IMR-90 (cell line): ENCODE measurements around the gene ABHD5. TPM values are rescaled to one million over a fixed set of nuclear protein-coding genes. Genes with fewer than 3 reads are reported as not detected.

Experiments used
- ATAC-seq: fragments of 200-7000 bp; cut with Tn5 transposase; 2 replicates; pipeline ENCODE4 v1.9.1; 2020; ENCODE audit warnings: low read depth, mild to moderate bottlenecking, moderate library complexity
- BruUV-seq: library from RNA; stranded (reverse); fragments of 400-500 nt; replicated peaks from 2 replicates; lab custom pipeline; 2021; lab: Mats Ljungman, UMichigan
- CTCF ChIA-PET: fragments of 300-600 bp; formaldehyde crosslinking; extraction: SDS; loops from one replicate; lab custom pipeline; 2021; ENCODE audit warnings: antibody characterized with exemption; lab: Yijun Ruan, JAX
- POLR2A ChIA-PET: fragments of 300-600 bp; sonication (Branson Sonifier 250); formaldehyde crosslinking; loops from one replicate; lab custom pipeline; 2022; ENCODE audit warnings: antibody characterized with exemption; ENCODE audit not compliant: unreplicated experiment; lab: Charles Lee
- DNase-seq: peaks from one replicate; pipeline ENCODE4 v3.0.0; 2013
- H2AFZ ChIP-seq: replicated peaks from 2 replicates; pipeline ENCODE3; 2013; ENCODE audit warnings: low read length, mild to moderate bottlenecking; ENCODE audit not compliant: poor library complexity
- H2AK5ac ChIP-seq: 2 replicates; pipeline ENCODE4 v1.6.1; 2013; ENCODE audit warnings: low read depth, low read length, inconsistent platforms
- H2AK9ac ChIP-seq: replicated peaks from 2 replicates; pipeline ENCODE3; 2013; ENCODE audit warnings: mild to moderate bottlenecking, low read depth, low read length, moderate library complexity; ENCODE audit not compliant: poor library complexity
- H2BK120ac ChIP-seq: 2 replicates; pipeline ENCODE4 v1.6.1; 2013; ENCODE audit warnings: low read depth, low read length, inconsistent platforms
- H2BK15ac ChIP-seq: 3 replicates; pipeline ENCODE4 v1.6.1; 2013; ENCODE audit warnings: low read depth, low read length, inconsistent platforms
- H2BK20ac ChIP-seq: 2 replicates; pipeline ENCODE4 v1.6.1; 2013; ENCODE audit warnings: low read depth, mild to moderate bottlenecking, inconsistent platforms, low read length, moderate library complexity
- H2BK5ac ChIP-seq: 2 replicates; pipeline ENCODE4 v1.6.1; 2013; ENCODE audit warnings: mild to moderate bottlenecking, low read depth, low read length, inconsistent platforms; ENCODE audit not compliant: poor library complexity, severe bottlenecking
- H3K14ac ChIP-seq: replicated peaks from 2 replicates; pipeline ENCODE4 v1.6.1; 2013; ENCODE audit warnings: low read depth, low read length, inconsistent platforms
- H3K18ac ChIP-seq: 2 replicates; pipeline ENCODE4 v1.6.1; 2013; ENCODE audit warnings: low read depth, low read length, control low read depth
- H3K23ac ChIP-seq: 2 replicates; pipeline ENCODE4 v1.6.1; 2013; ENCODE audit warnings: low read depth, low read length, inconsistent platforms
- H3K27ac ChIP-seq: 2 replicates; pipeline ENCODE4 v1.5.1; 2013; ENCODE audit warnings: mild to moderate bottlenecking, control low read depth, low read length; ENCODE audit not compliant: insufficient read depth
- H3K27me3 ChIP-seq: 2 replicates; pipeline ENCODE4 v1.6.1; 2013; ENCODE audit warnings: low read length; ENCODE audit not compliant: control insufficient read depth, insufficient read depth
- H3K36me3 ChIP-seq: 2 replicates; pipeline ENCODE4 v1.6.1; 2013; ENCODE audit warnings: low read length, mixed read lengths; ENCODE audit not compliant: control insufficient read depth, insufficient read depth
- H3K4ac ChIP-seq: 2 replicates; pipeline ENCODE4 v1.6.1; 2013; ENCODE audit warnings: low read depth, low read length, inconsistent platforms
- H3K4me1 ChIP-seq: 2 replicates; pipeline ENCODE4 v1.6.1; 2013; ENCODE audit warnings: low read length, mixed read lengths; ENCODE audit not compliant: control insufficient read depth, insufficient read depth
- H3K4me2 ChIP-seq: 2 replicates; pipeline ENCODE4 v1.6.1; 2013; ENCODE audit warnings: low read depth, mild to moderate bottlenecking, control low read depth, low read length, moderate library complexity
- H3K4me3 ChIP-seq: 2 replicates; pipeline ENCODE4 v1.5.1; 2013; ENCODE audit warnings: low read depth, mild to moderate bottlenecking, control low read depth, low read length, moderate library complexity; ENCODE audit not compliant: insufficient read depth
- H3K56ac ChIP-seq: 2 replicates; pipeline ENCODE4 v1.6.1; 2013; ENCODE audit warnings: low read length, inconsistent platforms; ENCODE audit not compliant: insufficient read depth; ENCODE audit errors: extremely low read depth
- H3K79me1 ChIP-seq, 2 experiments: 2 replicates each; pipeline ENCODE4 v1.6.1; 2013; ENCODE audit warnings: low read length in 2 of 2, inconsistent platforms in 1 of 2, low read depth in 1 of 2
- H3K9ac ChIP-seq: 2 replicates; pipeline ENCODE4 v1.6.1; 2013; ENCODE audit warnings: low read depth, low read length, control low read depth
- H3K9me1 ChIP-seq: 2 replicates; pipeline ENCODE4 v1.6.1; 2013; ENCODE audit warnings: low read length, inconsistent platforms; ENCODE audit not compliant: insufficient read depth
- H3K9me3 ChIP-seq: 2 replicates; pipeline ENCODE4 v1.6.1; 2013; ENCODE audit warnings: low read length; ENCODE audit not compliant: control insufficient read depth, insufficient read depth
- H4K20me1 ChIP-seq: 2 replicates; pipeline ENCODE4 v1.6.1; 2013; ENCODE audit warnings: low read length, inconsistent platforms; ENCODE audit not compliant: insufficient read depth
- H4K5ac ChIP-seq: 2 replicates; pipeline ENCODE4 v1.6.1; 2013; ENCODE audit warnings: mild to moderate bottlenecking, low read depth, low read length, control low read depth
- H4K8ac ChIP-seq, 2 experiments: 2 replicates each; pipeline ENCODE4 v1.6.1; 2013; ENCODE audit warnings: low read depth in 2 of 2, low read length in 2 of 2, control low read depth in 1 of 2, inconsistent platforms in 1 of 2
- H4K91ac ChIP-seq: 2 replicates; pipeline ENCODE4 v1.6.1; 2013; ENCODE audit warnings: low read depth, low read length, inconsistent platforms; ENCODE audit not compliant: insufficient read depth
- BHLHE40 ChIP-seq: fragments of 150-350 bp; IDR thresholded peaks from 2 replicates; pipeline ENCODE4 v1.6.1; 2016; ENCODE audit warnings: mild to moderate bottlenecking, low read depth, low read length
- CEBPB ChIP-seq: IDR thresholded peaks from 2 replicates; pipeline ENCODE4 v1.6.1; 2012; ENCODE audit warnings: low read depth, low read length, improper control_type of control experiment
- CHD1 ChIP-seq: IDR thresholded peaks from 2 replicates; pipeline ENCODE4 v1.6.1; 2012; ENCODE audit warnings: low read depth, low read length, improper control_type of control experiment
- CTCF ChIP-seq: conservative IDR thresholded peaks from 2 replicates; pipeline ENCODE4 v1.5.1; 2012; ENCODE audit warnings: mild to moderate bottlenecking, low read depth, low read length, improper control_type of control experiment
- ELK1 ChIP-seq: fragments of 150-350 bp; IDR thresholded peaks from 2 replicates; pipeline ENCODE4 v1.6.1; 2016; ENCODE audit warnings: low read depth, mild to moderate bottlenecking, low read length, moderate library complexity, borderline replicate concordance
- FOS ChIP-seq: fragments of 150-350 bp; IDR thresholded peaks from 2 replicates; pipeline ENCODE4 v1.6.1; 2016; ENCODE audit warnings: low read depth, low read length
- MAFK ChIP-seq: IDR thresholded peaks from 2 replicates; pipeline ENCODE4 v1.6.1; 2012; ENCODE audit warnings: low read depth, low read length, improper control_type of control experiment
- MXI1 ChIP-seq: IDR thresholded peaks from 2 replicates; pipeline ENCODE4 v1.6.1; 2012; ENCODE audit warnings: low read depth, mild to moderate bottlenecking, low read length, moderate library complexity, borderline replicate concordance
- POLR2A ChIP-seq: IDR thresholded peaks from 2 replicates; pipeline ENCODE4 v1.6.1; 2012; ENCODE audit warnings: mild to moderate bottlenecking, low read depth, low read length
- RAD21 ChIP-seq: IDR thresholded peaks from 2 replicates; pipeline ENCODE4 v1.6.1; 2012; ENCODE audit warnings: low read length, improper control_type of control experiment
- RCOR1 ChIP-seq: IDR thresholded peaks from 2 replicates; pipeline ENCODE4 v1.6.1; 2012; ENCODE audit warnings: mild to moderate bottlenecking, low read length, improper control_type of control experiment; ENCODE audit not compliant: insufficient replicate concordance
- SMC3 ChIP-seq: fragments of 150-350 bp; IDR thresholded peaks from 2 replicates; pipeline ENCODE4 v1.6.1; 2016; ENCODE audit warnings: low read depth, mild to moderate bottlenecking, antibody characterized with exemption, low read length, moderate library complexity
- WGBS, 2 experiments: methylation state at CpG; one replicate each; pipeline versions ENCODE4 v1.1.5 to v1.1.7; 2013; ENCODE audit warnings: missing lambda C conversion rate in 2 of 2; ENCODE audit not compliant: insufficient read length in 1 of 2; ENCODE audit errors: extremely low coverage in 2 of 2; 5-methylcytosine and 5-hydroxymethylcytosine counted together
- dilution Hi-C: fragments of 300-500 bp; cut with HindIII; formaldehyde crosslinking; loops from one replicate; pipeline ENCODE4 v1.14.3; 2018; ENCODE audit warnings: low sequenced_read_pairs; ENCODE audit not compliant: unreplicated experiment
- in situ Hi-C: fragments of 300-500 bp; cut with MboI; formaldehyde crosslinking; loops from 3 replicates; pipeline ENCODE4 v1.14.3; 2019; ENCODE audit warnings: low sequenced_read_pairs, inconsistent platforms, mixed read lengths
- intact Hi-C: fragments of 100-400 bp; cut with micrococcal nuclease; formaldehyde crosslinking; loops from 2 replicates; pipeline ENCODE4 v1.10.0; 2022
- polyA plus RNA-seq, 3 experiments: library from polyadenylated mRNA; depleted of rRNA; stranded (reverse); fragments of >200 nt; gene quantifications; 2 replicates each; pipeline ENCODE4 v1.2.3, GENCODE V29; 2012; ENCODE audit warnings: low replicate concordance in 1 of 3
- total RNA-seq: library from RNA; depleted of rRNA; stranded (reverse); fragments of >200 nt; gene quantifications from 2 replicates; pipeline ENCODE4 v1.2.3, GENCODE V29; 2012
- TF ChIP-seq, protein P1 (sequence below): fragments of 150-350 bp; IDR thresholded peaks from 2 replicates; pipeline ENCODE4 v1.6.1; 2017; ENCODE audit warnings: mild to moderate bottlenecking, antibody characterized with exemption, low read length, low read depth

ABHD5 gene
- total and polyA plus RNA-seq, 2 of the 4 experiments (the other 2 are of a cell fraction): 15.8 to 33.2 TPM

GRCh38 chr3:43729707-43730414 lies 39.1 kb downstream of the ABHD5 start:
- ChIA-PET POLR2A (no interaction called here), CTCF (no interaction called here)
- Histone ChIP-seq H2BK20ac (no peak overlapping the region), H3K9me1 (peaks cover 18% of the 10 kb centered on the region), H3K56ac (no peak overlapping the region), H3K27ac (no peak overlapping the region), H2AFZ (no peak overlapping the region), H3K9ac (no peak overlapping the region), H3K4me2 (no peak overlapping the region), H2AK9ac (no peak overlapping the region), H3K4ac (no peak overlapping the region), H3K27me3 (no peaks in the 10 kb centered on the region), H3K14ac (no peak overlapping the region), H3K23ac (no peak overlapping the region), H4K5ac (no peak overlapping the region), H4K8ac (no peak overlapping the region), H2AK5ac (no peak overlapping the region), H3K79me1 (no peaks in the 10 kb centered on the region), H3K36me3 (peaks cover 5% of the 10 kb centered on the region), H2BK15ac (no peak overlapping the region), H4K20me1 (no peaks in the 10 kb centered on the region), H3K4me3 (no peak overlapping the region), H3K18ac (no peak overlapping the region), H3K9me3 (no peaks in the 10 kb centered on the region), H3K4me1 (peaks cover 9% of the 10 kb centered on the region), H2BK120ac (no peak overlapping the region), H2BK5ac (no peak overlapping the region), H4K91ac (no peak overlapping the region)
- in situ Hi-C loops (no loop called here), intact Hi-C loops (no loop called here), dilution Hi-C loops (no loop called here)
- no TSS peak for BruUV-seq
- no peak for DNase-seq
- ATAC-seq: no peak
- no peak for TF ChIP-seq CTCF
- TF ChIP-seq MAFK: no peak
- TF ChIP-seq, protein P1, sequence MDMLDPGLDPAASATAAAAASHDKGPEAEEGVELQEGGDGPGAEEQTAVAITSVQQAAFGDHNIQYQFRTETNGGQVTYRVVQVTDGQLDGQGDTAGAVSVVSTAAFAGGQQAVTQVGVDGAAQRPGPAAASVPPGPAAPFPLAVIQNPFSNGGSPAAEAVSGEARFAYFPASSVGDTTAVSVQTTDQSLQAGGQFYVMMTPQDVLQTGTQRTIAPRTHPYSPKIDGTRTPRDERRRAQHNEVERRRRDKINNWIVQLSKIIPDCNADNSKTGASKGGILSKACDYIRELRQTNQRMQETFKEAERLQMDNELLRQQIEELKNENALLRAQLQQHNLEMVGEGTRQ: no peak
- no peak for TF ChIP-seq ELK1
- no peak for TF ChIP-seq POLR2A
- TF ChIP-seq BHLHE40: no peak
- TF ChIP-seq RAD21: no peak
- no peak for TF ChIP-seq MXI1
- no peak for TF ChIP-seq CEBPB
- TF ChIP-seq FOS: no peak
- no peak for TF ChIP-seq CHD1
- TF ChIP-seq SMC3: no peak
- no peak for TF ChIP-seq RCOR1
- WGBS, 2 experiments: no CpG with 5 or more reads among the region's 1 CpG
